H1 (cell line): ENCODE results near the gene ATPAF1. TPM values are rescaled to one million over a fixed set of nuclear protein-coding genes. Genes with fewer than 3 reads are reported as not detected.

Experiments
- CHD7 ChIP-seq: fragments of 300-600 bp; sonication (generic); IDR thresholded peaks from 2 replicates; pipeline ENCODE4 v1.7.1; 2012; ENCODE audit warnings: low read length, moderate library complexity, mild to moderate bottlenecking, inconsistent platforms; ENCODE audit not compliant: insufficient replicate concordance
- MAX ChIP-seq: IDR thresholded peaks from 2 replicates; pipeline ENCODE4 v1.6.1; 2012; ENCODE audit warnings: inconsistent platforms
- polyA plus RNA-seq, 7 experiments: library from polyadenylated mRNA; depleted of rRNA in 3 of 7; stranded (reverse) in 5 of 7; unstranded in 2 of 7; fragments of >200 nt in 5 of 7; fragments of 200-250 nt in 2 of 7; gene quantifications; 1 replicate in 5 of 7; 2 replicates in 1 of 7; 4 replicates in 1 of 7; pipeline versions ENCODE4 v1.2.1 to v1.2.3, GENCODE V29; 2011 to 2013; ENCODE audit warnings: missing spikeins in 2 of 7, mixed read lengths in 2 of 7
- total RNA-seq: library from RNA; stranded (reverse); fragmentation: NEBNext Ultra II Directional; extraction: Animal tissue kit (Norgen Biotek cat#: 25700); gene quantifications from 2 replicates; pipeline ENCODE4 v1.2.1, GENCODE V29; 2021

ATPAF1 gene
- total and polyA plus RNA-seq, 2 of the 8 experiments (the other 6 are each of a cell fraction or from before 2014, with no cell fraction given) = 46.7 to 55.9 TPM

- TF ChIP-seq MAX (no peak), CHD7 (no peak)
These were observed 61.8 kb downstream of the ATPAF1 start (continued) for GRCh38 chr1:46606255-46606965.
